ENCODE results near the gene TTC23. TPM values are rescaled to one million over a fixed set of nuclear protein-coding genes. Genes with fewer than 3 reads are reported as not detected.
A peak's percentile ranks its signal among the peaks of the same experiment; 100 is the strongest.

Gene TTC23
- total RNA-seq, 1 donor from 2014 or later = 25.0 TPM

GRCh38 chr15:99132634-99133287, 116.6 kb downstream of the TTC23 start:
- H3K9me3 Mint-ChIP-seq (ENCODE audit: low read depth) = no peaks in the 10 kb centered on the region
- H3K27ac Mint-ChIP-seq (ENCODE audit: unreplicated experiment) = peak overlapping the region; percentile 18
- H3K4me3 Mint-ChIP-seq (ENCODE audit: unreplicated experiment) = no peak overlapping the region
- TF ChIP-seq, protein P1, sequence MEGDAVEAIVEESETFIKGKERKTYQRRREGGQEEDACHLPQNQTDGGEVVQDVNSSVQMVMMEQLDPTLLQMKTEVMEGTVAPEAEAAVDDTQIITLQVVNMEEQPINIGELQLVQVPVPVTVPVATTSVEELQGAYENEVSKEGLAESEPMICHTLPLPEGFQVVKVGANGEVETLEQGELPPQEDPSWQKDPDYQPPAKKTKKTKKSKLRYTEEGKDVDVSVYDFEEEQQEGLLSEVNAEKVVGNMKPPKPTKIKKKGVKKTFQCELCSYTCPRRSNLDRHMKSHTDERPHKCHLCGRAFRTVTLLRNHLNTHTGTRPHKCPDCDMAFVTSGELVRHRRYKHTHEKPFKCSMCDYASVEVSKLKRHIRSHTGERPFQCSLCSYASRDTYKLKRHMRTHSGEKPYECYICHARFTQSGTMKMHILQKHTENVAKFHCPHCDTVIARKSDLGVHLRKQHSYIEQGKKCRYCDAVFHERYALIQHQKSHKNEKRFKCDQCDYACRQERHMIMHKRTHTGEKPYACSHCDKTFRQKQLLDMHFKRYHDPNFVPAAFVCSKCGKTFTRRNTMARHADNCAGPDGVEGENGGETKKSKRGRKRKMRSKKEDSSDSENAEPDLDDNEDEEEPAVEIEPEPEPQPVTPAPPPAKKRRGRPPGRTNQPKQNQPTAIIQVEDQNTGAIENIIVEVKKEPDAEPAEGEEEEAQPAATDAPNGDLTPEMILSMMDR (IDR thresholded peaks at IDR 0.05) = no peak
- H3K27me3 Mint-ChIP-seq (ENCODE audit: low read depth) = no peaks in the 10 kb centered on the region
- H3K36me3 Mint-ChIP-seq (ENCODE audit: low read depth) = peaks cover 46% of the 10 kb centered on the region
- no peak for DNase-seq (ENCODE audit: low spot score)
- H3K4me1 Mint-ChIP-seq (ENCODE audit: low read depth) = peaks cover 44% of the 10 kb centered on the region

DNA sequence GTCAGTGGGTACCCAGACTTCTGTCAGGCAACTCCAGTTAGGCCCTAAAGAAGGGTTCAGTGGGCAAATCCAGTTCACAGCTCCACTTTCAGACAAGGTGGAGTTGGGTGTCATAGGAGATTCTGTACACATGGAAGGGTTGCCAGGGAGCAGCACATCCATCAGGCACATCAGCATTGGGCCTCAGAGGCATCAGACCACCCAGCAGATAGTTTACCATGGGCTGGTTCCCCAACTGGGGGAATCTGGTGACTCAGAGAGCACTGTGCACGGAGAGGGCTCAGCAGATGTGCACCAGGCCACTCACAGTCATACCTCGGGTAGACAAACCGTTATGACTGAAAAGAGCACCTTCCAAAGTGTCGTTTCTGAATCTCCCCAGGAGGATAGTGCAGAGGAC, 117.3 kb downstream of the TTC23 start:
- no peaks in the 10 kb centered on the region for H3K9me3 Mint-ChIP-seq (ENCODE audit: low read depth)
- no peaks in the 10 kb centered on the region for H3K27me3 Mint-ChIP-seq (ENCODE audit: low read depth)
- H3K36me3 Mint-ChIP-seq (ENCODE audit: low read depth) = peaks cover 45% of the 10 kb centered on the region
- peaks cover 44% of the 10 kb centered on the region for H3K4me1 Mint-ChIP-seq (ENCODE audit: low read depth)
- H3K27ac Mint-ChIP-seq (ENCODE audit: unreplicated experiment) = no peak overlapping the region
- DNase-seq (ENCODE audit: low spot score) = no peak
- no peak overlapping the region for H3K4me3 Mint-ChIP-seq (ENCODE audit: unreplicated experiment)
- TF ChIP-seq, protein P1 (IDR thresholded peaks at IDR 0.05) = no peak

- peaks cover 46% of the 10 kb centered on the region for H3K4me1 Mint-ChIP-seq (ENCODE audit: low read depth)
- DNase-seq (ENCODE audit: low spot score) = peak; percentile 86
- no peaks in the 10 kb centered on the region for H3K9me3 Mint-ChIP-seq (ENCODE audit: low read depth)
- TF ChIP-seq, protein P1 (IDR thresholded peaks at IDR 0.05) = no peak
- no peak overlapping the region for H3K27ac Mint-ChIP-seq (ENCODE audit: unreplicated experiment)
- no peak overlapping the region for H3K4me3 Mint-ChIP-seq (ENCODE audit: unreplicated experiment)
- H3K27me3 Mint-ChIP-seq (ENCODE audit: low read depth) = no peaks in the 10 kb centered on the region
- peaks cover 47% of the 10 kb centered on the region for H3K36me3 Mint-ChIP-seq (ENCODE audit: low read depth)
Observed at GRCh38 chr15:99131441-99132023, 117.8 kb downstream of the TTC23 start.

DNA sequence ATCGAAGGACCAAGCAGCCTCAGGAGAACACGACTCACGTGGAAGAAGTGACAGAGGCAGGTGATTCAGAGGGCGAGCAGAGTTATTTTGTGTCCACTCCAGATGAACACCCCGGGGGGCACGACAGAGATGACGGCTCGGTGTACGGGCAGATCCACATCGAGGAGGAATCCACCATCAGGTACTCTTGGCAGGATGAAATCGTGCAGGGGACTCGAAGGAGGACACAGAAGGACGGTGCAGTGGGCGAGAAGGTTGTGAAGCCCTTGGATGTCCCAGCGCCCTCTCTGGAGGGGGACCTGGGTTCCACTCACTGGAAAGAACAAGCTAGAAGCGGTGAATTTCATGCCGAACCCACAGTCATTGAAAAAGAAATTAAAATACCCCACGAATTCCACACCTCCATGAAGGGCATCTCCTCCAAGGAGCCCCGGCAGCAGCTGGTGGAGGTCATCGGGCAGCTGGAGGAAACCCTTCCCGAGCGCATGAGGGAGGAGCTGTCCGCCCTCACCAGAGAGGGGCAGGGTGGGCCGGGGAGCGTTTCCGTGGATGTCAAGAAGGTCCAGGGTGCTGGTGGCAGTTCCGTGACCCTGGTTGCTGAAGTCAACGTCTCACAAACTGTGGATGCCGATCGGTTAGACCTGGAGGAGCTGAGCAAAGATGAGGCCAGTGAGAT, 118.5 kb downstream of the TTC23 start:
- H3K4me1 Mint-ChIP-seq (ENCODE audit: low read depth) = peaks cover 53% of the 10 kb centered on the region
- peaks cover 45% of the 10 kb centered on the region for H3K36me3 Mint-ChIP-seq (ENCODE audit: low read depth)
- TF ChIP-seq, protein P1 (IDR thresholded peaks at IDR 0.05) = no peak
- no peaks in the 10 kb centered on the region for H3K9me3 Mint-ChIP-seq (ENCODE audit: low read depth)
- no peaks in the 10 kb centered on the region for H3K27me3 Mint-ChIP-seq (ENCODE audit: low read depth)
- no peak overlapping the region for H3K4me3 Mint-ChIP-seq (ENCODE audit: unreplicated experiment)
- DNase-seq (ENCODE audit: low spot score) = peak; percentile 67
- no peak overlapping the region for H3K27ac Mint-ChIP-seq (ENCODE audit: unreplicated experiment)

DNA sequence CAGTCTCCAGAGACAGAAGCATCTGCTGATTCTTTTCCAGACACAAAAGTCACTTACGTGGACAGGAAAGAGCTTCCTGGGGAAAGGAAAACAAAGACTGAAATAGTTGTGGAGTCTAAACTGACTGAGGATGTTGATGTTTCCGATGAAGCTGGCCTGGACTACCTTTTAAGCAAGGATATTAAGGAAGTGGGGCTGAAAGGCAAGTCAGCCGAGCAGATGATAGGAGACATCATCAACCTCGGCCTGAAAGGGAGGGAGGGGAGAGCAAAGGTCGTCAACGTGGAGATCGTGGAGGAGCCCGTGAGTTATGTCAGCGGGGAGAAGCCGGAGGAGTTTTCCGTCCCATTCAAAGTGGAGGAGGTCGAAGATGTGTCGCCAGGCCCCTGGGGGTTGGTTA, 119.1 kb downstream of the TTC23 start:
- H3K36me3 Mint-ChIP-seq (ENCODE audit: low read depth) = peaks cover 41% of the 10 kb centered on the region

More for the DNA sequence above, 119.1 kb downstream of the TTC23 start:
- H3K4me3 Mint-ChIP-seq (ENCODE audit: unreplicated experiment) = no peak overlapping the region
- H3K4me1 Mint-ChIP-seq (ENCODE audit: low read depth) = peaks cover 53% of the 10 kb centered on the region
- TF ChIP-seq, protein P1 (IDR thresholded peaks at IDR 0.05) = no peak
- no peaks in the 10 kb centered on the region for H3K9me3 Mint-ChIP-seq (ENCODE audit: low read depth)
- H3K27ac Mint-ChIP-seq (ENCODE audit: unreplicated experiment) = peak overlapping the region; percentile 74
- DNase-seq (ENCODE audit: low spot score) = peak; percentile 42
- no peaks in the 10 kb centered on the region for H3K27me3 Mint-ChIP-seq (ENCODE audit: low read depth)

All from chondrocyte (in vitro differentiated cells).